WERI-Rb-1 (cell line): ENCODE results near the gene GAB3.

Experiments used
- DNase-seq: peaks from one replicate; pipeline ENCODE4 v3.0.0-alpha.2; 2020
- H3K27ac ChIP-seq: fragments of 250-450 bp; sonication (Bioruptor Pico); 2 replicates; pipeline ENCODE4 v1.5.1; 2020; ENCODE audit warnings: mild to moderate bottlenecking, moderate library complexity
- H3K27me3 ChIP-seq: fragments of 250-450 bp; sonication (Bioruptor Pico); 2 replicates; pipeline ENCODE4 v1.5.1; 2021; ENCODE audit warnings: mild to moderate bottlenecking, low read depth, moderate library complexity; ENCODE audit not compliant: insufficient read depth, severe bottlenecking
- H3K36me3 ChIP-seq: fragments of 250-450 bp; sonication (Bioruptor Pico); 2 replicates; pipeline ENCODE4 v1.5.1; 2020; ENCODE audit warnings: mild to moderate bottlenecking, moderate library complexity
- H3K4me3 ChIP-seq: 2 replicates; pipeline ENCODE4 v1.5.1; 2011; ENCODE audit warnings: low read depth, mild to moderate bottlenecking, control low read depth, low read length
- H3K9me3 ChIP-seq: fragments of 250-450 bp; sonication (Bioruptor Pico); 2 replicates; pipeline ENCODE4 v1.5.1; 2021; ENCODE audit warnings: mild to moderate bottlenecking, moderate library complexity; ENCODE audit not compliant: severe bottlenecking
- TF ChIP-seq, protein P1 (sequence below): IDR thresholded peaks from 2 replicates; pipeline ENCODE4 v1.5.1; 2011; ENCODE audit warnings: low read depth, mild to moderate bottlenecking, control low read depth, inconsistent platforms, low read length

GAB3 gene

DNA sequence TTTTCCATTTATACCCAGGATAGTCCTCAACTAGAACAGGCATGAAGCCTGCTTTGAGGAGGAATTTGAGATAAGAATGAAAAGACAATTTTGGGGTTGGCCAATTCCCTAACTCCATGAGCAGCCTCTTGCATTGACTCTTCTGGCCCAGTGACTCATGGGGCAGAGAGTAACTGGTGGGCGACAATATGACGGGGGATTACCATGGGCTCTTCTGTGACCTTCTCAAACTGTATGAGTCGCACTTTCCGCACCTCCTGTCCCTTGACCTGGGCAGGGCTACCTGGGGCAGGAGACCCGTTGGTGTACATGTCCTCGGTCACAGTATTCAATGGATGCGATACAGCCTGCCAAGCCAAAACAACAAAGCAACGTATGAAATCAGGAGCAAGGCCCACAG is 41.1 kb upstream of the GAB3 start:
- Histone ChIP-seq H3K27ac (no peak overlapping the region), H3K4me3 (no peak overlapping the region), H3K27me3 (no peaks in the 10 kb centered on the region), H3K9me3 (no peaks in the 10 kb centered on the region), H3K36me3 (no peaks in the 10 kb centered on the region; the same call in 1 of the 2 replicates)
- TF ChIP-seq, protein P1, sequence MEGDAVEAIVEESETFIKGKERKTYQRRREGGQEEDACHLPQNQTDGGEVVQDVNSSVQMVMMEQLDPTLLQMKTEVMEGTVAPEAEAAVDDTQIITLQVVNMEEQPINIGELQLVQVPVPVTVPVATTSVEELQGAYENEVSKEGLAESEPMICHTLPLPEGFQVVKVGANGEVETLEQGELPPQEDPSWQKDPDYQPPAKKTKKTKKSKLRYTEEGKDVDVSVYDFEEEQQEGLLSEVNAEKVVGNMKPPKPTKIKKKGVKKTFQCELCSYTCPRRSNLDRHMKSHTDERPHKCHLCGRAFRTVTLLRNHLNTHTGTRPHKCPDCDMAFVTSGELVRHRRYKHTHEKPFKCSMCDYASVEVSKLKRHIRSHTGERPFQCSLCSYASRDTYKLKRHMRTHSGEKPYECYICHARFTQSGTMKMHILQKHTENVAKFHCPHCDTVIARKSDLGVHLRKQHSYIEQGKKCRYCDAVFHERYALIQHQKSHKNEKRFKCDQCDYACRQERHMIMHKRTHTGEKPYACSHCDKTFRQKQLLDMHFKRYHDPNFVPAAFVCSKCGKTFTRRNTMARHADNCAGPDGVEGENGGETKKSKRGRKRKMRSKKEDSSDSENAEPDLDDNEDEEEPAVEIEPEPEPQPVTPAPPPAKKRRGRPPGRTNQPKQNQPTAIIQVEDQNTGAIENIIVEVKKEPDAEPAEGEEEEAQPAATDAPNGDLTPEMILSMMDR = no peak
- no peak for DNase-seq

DNA sequence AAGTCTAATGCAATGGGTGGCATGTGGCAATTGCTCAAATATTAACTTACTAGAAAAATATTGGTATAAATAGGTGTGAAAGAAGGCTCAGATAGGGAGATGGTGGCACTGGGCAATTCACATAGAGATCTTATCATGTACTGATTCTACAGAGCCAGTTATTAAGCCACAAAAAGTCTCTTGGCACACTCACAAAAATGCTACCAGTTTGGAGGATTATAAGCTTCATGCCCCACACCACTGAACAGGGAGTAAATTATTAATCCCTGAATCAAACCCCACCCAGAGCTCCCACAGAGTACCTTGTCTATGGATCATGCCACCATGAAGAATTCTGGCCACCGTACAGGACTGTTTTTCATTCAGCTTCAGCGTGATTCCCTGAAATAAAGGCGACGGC is 40.6 kb upstream of the GAB3 start:
- DNase-seq = no peak
- Histone ChIP-seq H3K27ac (no peak overlapping the region), H3K4me3 (no peak overlapping the region), H3K9me3 (no peaks in the 10 kb centered on the region), H3K36me3 (no peaks in the 10 kb centered on the region; the same call in 1 of the 2 replicates), H3K27me3 (no peaks in the 10 kb centered on the region)
- TF ChIP-seq, protein P1 = no peak

DNA sequence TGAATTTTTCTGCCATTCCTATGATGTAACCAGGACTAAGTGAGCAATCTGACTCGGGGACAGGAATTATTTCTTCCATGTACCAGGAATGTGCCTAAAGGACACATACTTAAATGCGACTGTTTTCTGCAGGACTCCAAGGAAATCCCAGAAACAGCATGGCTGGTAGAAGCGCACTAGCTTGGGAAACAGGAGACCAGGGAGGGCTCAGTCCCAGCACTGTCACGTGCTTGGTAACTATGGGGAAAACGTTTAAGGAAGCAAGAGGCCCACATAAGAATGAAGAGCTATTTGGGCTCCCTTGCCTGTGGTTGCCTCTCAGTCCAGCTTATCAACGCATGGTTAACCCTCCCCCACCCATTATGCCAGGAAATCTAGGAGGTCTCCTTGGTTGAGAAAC is 34.8 kb upstream of the GAB3 start:
- peaks cover 6% of the 10 kb centered on the region for H3K36me3 ChIP-seq

DNA sequence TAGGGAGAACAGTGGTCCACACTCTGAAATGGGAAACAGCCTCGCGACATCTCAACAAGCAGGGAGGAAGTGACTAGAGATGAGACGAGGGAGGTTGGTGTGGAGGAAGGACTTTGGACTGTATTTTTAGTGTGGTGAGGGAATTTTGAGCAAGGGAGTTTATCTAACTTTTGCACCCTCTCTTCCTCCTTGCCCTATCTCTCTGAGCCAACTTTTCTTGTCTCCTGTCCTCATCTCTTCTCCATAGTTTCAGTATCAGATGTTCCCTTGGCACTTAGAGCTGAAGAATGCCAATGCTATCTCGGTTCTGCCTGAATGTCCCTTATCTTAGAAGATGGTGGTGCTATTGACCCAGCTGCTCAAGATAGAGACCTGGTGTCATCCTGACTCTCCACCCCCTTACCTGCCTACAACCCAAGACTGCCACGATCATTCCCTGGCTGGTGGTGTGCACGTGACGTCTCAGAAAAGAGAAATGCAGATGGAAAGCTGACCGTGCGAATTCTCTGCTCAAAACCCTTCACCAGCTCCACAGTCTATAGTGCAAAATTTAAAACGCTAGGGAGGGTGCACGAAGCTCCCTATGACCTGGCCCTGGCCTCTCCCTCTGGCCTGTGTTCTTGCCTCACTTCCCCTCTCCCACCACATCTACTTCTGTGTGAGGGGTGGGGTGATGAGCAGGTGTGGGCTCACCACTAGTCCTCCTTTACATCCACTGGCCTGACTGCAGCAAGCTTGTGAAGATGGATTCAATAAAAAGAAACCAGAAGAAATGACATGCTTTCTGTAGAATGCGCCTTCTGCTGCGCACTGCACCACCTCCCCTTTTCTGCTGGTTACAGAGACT is 33.5 kb upstream of the GAB3 start:
- Histone ChIP-seq H3K9me3 (no peaks in the 10 kb centered on the region), H3K36me3 (peaks cover 20% of the 10 kb centered on the region), H3K4me3 (no peak overlapping the region), H3K27me3 (no peaks in the 10 kb centered on the region), H3K27ac (no peak overlapping the region)
- DNase-seq = no peak
- TF ChIP-seq, protein P1 = no peak

More for the DNA sequence above, 34.8 kb upstream of the GAB3 start:
- H3K27me3 ChIP-seq = no peaks in the 10 kb centered on the region
- TF ChIP-seq, protein P1 = no peak
- H3K27ac ChIP-seq = no peak overlapping the region
- no peak for DNase-seq
- no peak overlapping the region for H3K4me3 ChIP-seq
- no peaks in the 10 kb centered on the region for H3K9me3 ChIP-seq

DNA sequence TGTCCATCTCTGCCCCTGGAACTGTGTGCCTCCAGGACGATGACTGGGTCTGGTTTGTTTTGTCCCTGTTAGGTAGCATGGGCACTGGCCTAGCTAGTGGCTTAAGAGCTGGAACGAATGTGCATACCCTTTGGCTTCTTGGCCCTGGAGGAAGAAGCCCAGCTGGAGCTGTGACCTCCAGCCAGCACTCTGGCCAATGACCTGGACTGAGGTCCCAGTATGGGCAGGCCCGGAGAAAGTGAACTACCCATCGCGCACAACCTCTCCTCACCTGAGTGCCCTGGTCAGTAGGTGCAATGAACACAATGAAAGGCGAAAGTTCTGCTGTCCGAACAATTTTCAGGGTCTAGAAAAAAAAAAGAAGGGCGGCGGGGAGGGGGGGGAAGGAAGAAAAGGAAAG is 30.1 kb upstream of the GAB3 start:
- DNase-seq = no peak
- H3K27me3 ChIP-seq = peaks cover 8% of the 10 kb centered on the region
- peaks cover 51% of the 10 kb centered on the region for H3K36me3 ChIP-seq
- no peak overlapping the region for H3K4me3 ChIP-seq
- TF ChIP-seq, protein P1 = no peak
- no peak overlapping the region for H3K27ac ChIP-seq
- no peaks in the 10 kb centered on the region for H3K9me3 ChIP-seq
